ENCODE results near the gene UTP14C. TPM values are rescaled to one million over a fixed set of nuclear protein-coding genes. Genes with fewer than 3 reads are reported as not detected.

The UTP14C gene
- total and polyA plus RNA-seq, 2 of the 13 experiments (the other 11 are each of a cell fraction or from before 2014, with no cell fraction given): 8.8 to 12.2 TPM

DNA sequence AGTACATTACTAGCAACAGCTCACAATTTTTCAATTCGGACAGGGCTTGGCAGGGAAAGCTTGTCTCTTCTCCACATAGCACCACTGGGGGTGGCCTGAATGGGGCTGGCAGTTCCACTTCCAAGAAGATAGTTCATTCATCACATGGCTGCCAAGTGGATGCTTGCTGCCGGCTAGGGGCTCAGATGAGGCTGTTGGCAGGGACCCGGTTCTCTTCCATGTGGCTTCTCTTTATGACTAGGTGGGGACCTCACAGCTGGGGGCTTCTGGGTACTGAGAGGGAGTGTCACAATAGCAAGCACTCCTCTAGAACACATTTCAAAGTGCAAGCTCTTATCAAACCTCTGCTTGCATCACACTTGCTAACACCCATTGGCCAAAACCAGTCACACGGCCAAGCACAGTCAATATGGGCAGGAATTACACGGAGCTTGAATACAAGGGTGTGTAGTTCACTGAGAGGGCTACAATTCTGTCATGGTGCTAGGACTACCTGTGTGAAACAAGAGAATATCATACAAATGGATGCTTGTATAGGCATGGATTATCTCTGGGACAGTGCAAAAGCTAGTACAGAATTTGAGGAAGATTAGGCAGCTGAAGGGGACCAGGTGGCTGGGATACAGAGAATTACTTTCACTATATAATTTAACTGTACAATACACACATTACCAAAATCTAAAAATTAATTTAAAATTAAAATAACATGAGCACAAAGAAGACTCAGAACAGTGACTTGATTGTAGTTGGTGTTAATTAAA is 45.5 kb upstream of the UTP14C start (continued):
- TF ChIP-seq, protein P1, sequence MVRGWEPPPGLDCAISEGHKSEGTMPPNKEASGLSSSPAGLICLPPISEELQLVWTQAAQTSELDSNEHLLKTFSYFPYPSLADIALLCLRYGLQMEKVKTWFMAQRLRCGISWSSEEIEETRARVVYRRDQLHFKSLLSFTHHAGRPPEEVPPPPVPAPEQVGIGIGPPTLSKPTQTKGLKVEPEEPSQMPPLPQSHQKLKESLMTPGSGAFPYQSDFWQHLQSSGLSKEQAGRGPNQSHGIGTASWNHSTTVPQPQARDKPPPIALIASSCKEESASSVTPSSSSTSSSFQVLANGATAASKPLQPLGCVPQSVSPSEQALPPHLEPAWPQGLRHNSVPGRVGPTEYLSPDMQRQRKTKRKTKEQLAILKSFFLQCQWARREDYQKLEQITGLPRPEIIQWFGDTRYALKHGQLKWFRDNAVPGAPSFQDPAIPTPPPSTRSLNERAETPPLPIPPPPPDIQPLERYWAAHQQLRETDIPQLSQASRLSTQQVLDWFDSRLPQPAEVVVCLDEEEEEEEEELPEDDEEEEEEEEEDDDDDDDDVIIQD (CRISPR knock-in tag; IDR thresholded peaks at IDR 0.05; ENCODE audit: low read depth): peak; percentile 94; the same call in 1 of the 2 replicates
- TF ChIP-seq, protein P2, sequence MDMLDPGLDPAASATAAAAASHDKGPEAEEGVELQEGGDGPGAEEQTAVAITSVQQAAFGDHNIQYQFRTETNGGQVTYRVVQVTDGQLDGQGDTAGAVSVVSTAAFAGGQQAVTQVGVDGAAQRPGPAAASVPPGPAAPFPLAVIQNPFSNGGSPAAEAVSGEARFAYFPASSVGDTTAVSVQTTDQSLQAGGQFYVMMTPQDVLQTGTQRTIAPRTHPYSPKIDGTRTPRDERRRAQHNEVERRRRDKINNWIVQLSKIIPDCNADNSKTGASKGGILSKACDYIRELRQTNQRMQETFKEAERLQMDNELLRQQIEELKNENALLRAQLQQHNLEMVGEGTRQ (IDR thresholded peaks at IDR 0.05; ENCODE audit: low read depth, low read length): peak; percentile 97
- TF ChIP-seq, protein P2 (CRISPR knock-in tag; IDR thresholded peaks at IDR 0.05; ENCODE audit: borderline replicate concordance): peak; percentile 97; the same call in 1 of the 2 replicates
- TF ChIP-seq CREB1 (IDR thresholded peaks at IDR 0.05): peak; percentile 26; the same call in 1 of the 2 replicates
- peak; percentile 31; the same call in 1 of the 2 replicates for TF ChIP-seq CREB1 (CRISPR knock-in tag; IDR thresholded peaks at IDR 0.05)
- no peak for TF ChIP-seq NCOA5 (CRISPR knock-in tag; IDR thresholded peaks at IDR 0.05)
- TF ChIP-seq NFYB (CRISPR knock-in tag; IDR thresholded peaks at IDR 0.05): peak; percentile 80
- TF ChIP-seq, protein P3, sequence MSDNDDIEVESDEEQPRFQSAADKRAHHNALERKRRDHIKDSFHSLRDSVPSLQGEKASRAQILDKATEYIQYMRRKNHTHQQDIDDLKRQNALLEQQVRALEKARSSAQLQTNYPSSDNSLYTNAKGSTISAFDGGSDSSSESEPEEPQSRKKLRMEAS (IDR thresholded peaks at IDR 0.05): peak; percentile 72

DNA sequence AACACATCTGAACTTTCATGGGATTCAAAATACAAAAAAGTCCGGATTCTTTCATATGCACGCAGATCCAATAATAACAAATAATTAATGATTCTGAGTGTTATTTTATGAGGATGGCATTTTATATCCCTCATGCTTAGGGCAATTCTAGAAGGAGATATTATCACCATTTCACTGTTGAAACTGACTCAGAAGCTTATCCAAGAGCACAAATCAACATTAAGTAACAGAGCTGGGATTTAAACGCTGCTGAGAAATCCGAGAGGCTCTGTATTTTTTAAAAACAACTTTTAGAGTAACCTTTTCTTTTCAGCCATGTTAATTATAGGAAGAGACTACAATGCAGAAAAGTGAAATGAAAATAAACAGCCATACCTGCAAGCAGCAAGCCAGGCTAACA is 43.6 kb upstream of the UTP14C start:
- no peak overlapping the region for H3K27ac ChIP-seq (ENCODE audit: extremely low read length, insufficient read depth, low read length)
- peaks cover 0 to 3% of the 10 kb centered on the region in 2 experiments; a peak in 1 of 5 replicates for H3K36me3 ChIP-seq (replicated peaks in 1 of 2; ENCODE audit: control insufficient read depth in 1 of 2, insufficient read depth in 2 of 2, low read length in 2 of 2)
- peaks cover 94% of the 10 kb centered on the region for H3K79me2 ChIP-seq (ENCODE audit: insufficient read depth, low read length)
- no peak overlapping the region for H2AFZ ChIP-seq (ENCODE audit: low read length)
- no peak overlapping the region for H3K4me3 ChIP-seq (replicated peaks in 1 of 3; ENCODE audit: insufficient read depth in 1 of 3, low read depth in 2 of 3, low read length in 3 of 3)
- no peaks in the 10 kb centered on the region for H3K9me3 ChIP-seq (ENCODE audit: low read length)
- no TSS peak for BruUV-seq (replicated peaks)
- no peak for FAIRE-seq
- intact Hi-C loops (cut with micrococcal nuclease; ENCODE audit: unreplicated experiment) (no loop called here), in situ Hi-C loops (cut with HindIII; ENCODE audit: extremely low pct_ligation_motif_present, low pct_unique_long_range_greater_than_20kb) (no loop called here)
- no peak overlapping the region for H3K4me2 ChIP-seq (ENCODE audit: low read depth, low read length)
- ATAC-seq: no peak
- no peak for TF ChIP-seq ZBTB8A (CRISPR knock-in tag; IDR thresholded peaks at IDR 0.05; ENCODE audit: borderline replicate concordance, low read depth)
- TF ChIP-seq, protein P4, sequence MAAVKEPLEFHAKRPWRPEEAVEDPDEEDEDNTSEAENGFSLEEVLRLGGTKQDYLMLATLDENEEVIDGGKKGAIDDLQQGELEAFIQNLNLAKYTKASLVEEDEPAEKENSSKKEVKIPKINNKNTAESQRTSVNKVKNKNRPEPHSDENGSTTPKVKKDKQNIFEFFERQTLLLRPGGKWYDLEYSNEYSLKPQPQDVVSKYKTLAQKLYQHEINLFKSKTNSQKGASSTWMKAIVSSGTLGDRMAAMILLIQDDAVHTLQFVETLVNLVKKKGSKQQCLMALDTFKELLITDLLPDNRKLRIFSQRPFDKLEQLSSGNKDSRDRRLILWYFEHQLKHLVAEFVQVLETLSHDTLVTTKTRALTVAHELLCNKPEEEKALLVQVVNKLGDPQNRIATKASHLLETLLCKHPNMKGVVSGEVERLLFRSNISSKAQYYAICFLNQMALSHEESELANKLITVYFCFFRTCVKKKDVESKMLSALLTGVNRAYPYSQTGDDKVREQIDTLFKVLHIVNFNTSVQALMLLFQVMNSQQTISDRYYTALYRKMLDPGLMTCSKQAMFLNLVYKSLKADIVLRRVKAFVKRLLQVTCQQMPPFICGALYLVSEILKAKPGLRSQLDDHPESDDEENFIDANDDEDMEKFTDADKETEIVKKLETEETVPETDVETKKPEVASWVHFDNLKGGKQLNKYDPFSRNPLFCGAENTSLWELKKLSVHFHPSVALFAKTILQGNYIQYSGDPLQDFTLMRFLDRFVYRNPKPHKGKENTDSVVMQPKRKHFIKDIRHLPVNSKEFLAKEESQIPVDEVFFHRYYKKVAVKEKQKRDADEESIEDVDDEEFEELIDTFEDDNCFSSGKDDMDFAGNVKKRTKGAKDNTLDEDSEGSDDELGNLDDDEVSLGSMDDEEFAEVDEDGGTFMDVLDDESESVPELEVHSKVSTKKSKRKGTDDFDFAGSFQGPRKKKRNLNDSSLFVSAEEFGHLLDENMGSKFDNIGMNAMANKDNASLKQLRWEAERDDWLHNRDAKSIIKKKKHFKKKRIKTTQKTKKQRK (IDR thresholded peaks at IDR 0.05; ENCODE audit: low read length): 0 out of 2 replicates have a peak, but pooled peaks have one; percentile 10
- 71% methylated on average over 4 of the region's 4 CpGs for WGBS (ENCODE audit: low lambda C conversion rate)
- DNase-seq (ENCODE audit: low spot score): no peak
- no peaks in the 10 kb centered on the region; the same call in 1 of the 2 replicates for H4K20me1 ChIP-seq (ENCODE audit: insufficient read depth, low read length)
- CTCF ChIA-PET (ENCODE audit: low intra/inter-chr PET ratio, low total read pairs): no interaction called here
- H3K4me1 ChIP-seq (ENCODE audit: insufficient read depth, low read length): peaks cover 87% of the 10 kb centered on the region
- no peak overlapping the region for H3K9ac ChIP-seq (ENCODE audit: insufficient read depth, low read depth, low read length)
- POLR2A ChIA-PET: interaction anchor here (1.0 to 1.2 kb wide), 2 partner anchors 10 to 17 kb away, joined by 3 to 5 read pairs; no protein-coding TSS in a partner anchor
- no peaks in the 10 kb centered on the region for H3K27me3 ChIP-seq (ENCODE audit: control insufficient read depth in 1 of 2, insufficient read depth in 2 of 2, low read length in 2 of 2)
